Activated T-helper 2 cell treated with anti-CD3 and anti-CD28 coated beads, Interferon-gamma antibody, Interleukin-2, Interleukin-4, amounts not matched to agents 10 μg/mL and 5 μg/mL and 100 μg/mL, durations not matched to agents 14 hours and 24 hours and 36 hours (primary cell): ENCODE data around the gene GBP7. TPM values are rescaled to one million over a fixed set of nuclear protein-coding genes. Genes with fewer than 3 reads are reported as not detected.
"Not testable (repeated sequence)": the region's sequence is repeated elsewhere in the genome, so short reads cannot be mapped to it uniquely, and the experiment has no call there.

Source experiments
- DNase-seq: peaks from one replicate; pipeline ENCODE4 v3.0.0; 2021; ENCODE audit warnings: low spot score
- H3K27ac Mint-ChIP-seq: one replicate; pipeline ENCODE4 v1.8.0; 2021; ENCODE audit warnings: mixed read lengths
- H3K27me3 Mint-ChIP-seq: one replicate; pipeline ENCODE4 v1.8.0; 2021; ENCODE audit warnings: low read depth, mixed read lengths
- H3K36me3 Mint-ChIP-seq: one replicate; pipeline ENCODE4 v1.8.0; 2021; ENCODE audit warnings: low read depth, mixed read lengths
- H3K4me1 Mint-ChIP-seq: one replicate; pipeline ENCODE4 v1.8.0; 2021; ENCODE audit warnings: low read depth, mixed read lengths
- H3K4me3 Mint-ChIP-seq: one replicate; pipeline ENCODE4 v1.8.0; 2021; ENCODE audit warnings: low read depth, mild to moderate bottlenecking, moderate library complexity, mixed read lengths
- H3K9me3 Mint-ChIP-seq: one replicate; pipeline ENCODE4 v1.8.0; 2021; ENCODE audit warnings: mixed read lengths
- intact Hi-C: fragments of 100-400 bp; cut with micrococcal nuclease; formaldehyde crosslinking; loops from one replicate; pipeline ENCODE4 v1.15.1; 2023
- total RNA-seq: library from RNA; stranded (reverse); gene quantifications from 2 replicates; pipeline ENCODE4 v1.2.3, GENCODE V29; 2022

The GBP7 gene
- not detected in 2 replicates for total RNA-seq

DNA sequence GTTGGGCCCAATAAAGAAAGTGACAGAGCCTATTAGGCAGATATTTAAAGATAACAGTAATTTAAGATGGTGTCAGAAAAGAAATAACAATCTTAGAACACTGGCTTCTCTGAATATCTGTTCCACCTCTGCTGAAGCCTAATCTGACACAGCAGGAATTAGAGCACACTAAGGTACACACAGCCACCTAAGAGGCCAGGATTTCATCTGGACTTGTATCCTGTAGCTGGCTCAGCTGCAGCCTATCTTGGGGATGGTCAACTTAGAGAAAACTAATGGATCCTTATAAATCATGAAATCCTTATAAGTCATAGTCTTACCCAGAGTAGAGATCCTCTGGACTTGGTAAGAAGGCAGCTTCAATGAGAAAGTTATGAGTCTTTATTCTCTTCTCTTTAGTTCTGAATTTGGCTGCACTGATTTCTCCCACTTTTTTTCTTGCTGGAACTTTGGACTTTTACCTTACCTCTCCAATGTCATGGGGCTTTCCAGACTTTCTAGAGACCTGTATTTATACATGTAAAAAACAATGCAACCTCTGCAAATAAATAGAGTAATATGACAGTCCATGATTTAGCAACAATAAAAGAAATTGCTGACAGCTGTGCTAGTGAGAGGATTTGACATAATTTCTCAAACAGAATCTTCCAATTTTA, at the start of gene GBP7:
Gene GBP7, minus strand, starts transcription at position 403 of the 656 bp plus-strand sequence. CDS start 4,068 bp downstream, outside the sequence.
- H3K9me3 Mint-ChIP-seq, result peaks cover 16% of the 10 kb centered on the region
- H3K27me3 Mint-ChIP-seq, result no peaks in the 10 kb centered on the region
- no peak within 1 kb of the TSS for H3K27ac Mint-ChIP-seq
- H3K4me1 Mint-ChIP-seq, result peaks cover 13% of the 10 kb centered on the region
- H3K4me3 Mint-ChIP-seq, result no peak within 1 kb of the TSS
- no peak for DNase-seq
- intact Hi-C loops, result no loop called here
- H3K36me3 Mint-ChIP-seq, result peaks cover 10% of the 10 kb centered on the region

GRCh38 chr1:89221341-89221740, 45.5 kb upstream of the GBP7 start:
- Mint-ChIP-seq H3K27ac (no peak overlapping the region), H3K36me3 (peaks cover 14% of the 10 kb centered on the region), H3K27me3 (peaks cover 3% of the 10 kb centered on the region), H3K4me3 (no peak overlapping the region), H3K4me1 (no peaks in the 10 kb centered on the region), H3K9me3 (peaks cover 37% of the 10 kb centered on the region)
- no peak for DNase-seq
- intact Hi-C loops, result no loop called here

DNA sequence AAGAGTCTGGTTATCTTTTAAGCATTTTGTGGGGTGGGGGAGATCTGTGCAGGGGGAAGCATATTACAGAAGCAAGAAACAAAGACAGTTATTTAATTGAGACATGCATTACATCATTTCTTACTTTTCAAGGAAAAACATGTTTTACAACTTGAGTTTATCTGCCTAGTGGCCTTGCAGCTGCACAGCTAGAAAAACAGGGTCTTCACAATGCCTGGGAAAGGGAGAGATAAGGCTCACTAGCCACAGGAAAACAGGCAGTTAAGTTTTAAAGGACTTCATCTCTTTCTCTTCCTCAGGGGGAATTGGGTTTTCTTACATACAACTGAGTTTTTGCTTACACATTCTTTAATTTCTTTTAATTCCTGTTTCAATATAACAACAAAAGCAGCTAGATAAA, 44.0 kb upstream of the GBP7 start:
- H3K27ac Mint-ChIP-seq, H3K4me3 Mint-ChIP-seq, H3K27me3 Mint-ChIP-seq, intact Hi-C loops, H3K4me1 Mint-ChIP-seq, DNase-seq: not testable (repeated sequence)
- H3K9me3 Mint-ChIP-seq, result peaks cover 31% of the 10 kb centered on the region
- H3K36me3 Mint-ChIP-seq, result peaks cover 17% of the 10 kb centered on the region

GRCh38 chr1:89218941-89219340, 43.1 kb upstream of the GBP7 start:
- H3K27ac Mint-ChIP-seq, DNase-seq, H3K4me3 Mint-ChIP-seq, H3K27me3 Mint-ChIP-seq, intact Hi-C loops, H3K4me1 Mint-ChIP-seq: not testable (repeated sequence)
- Mint-ChIP-seq H3K36me3 (peaks cover 17% of the 10 kb centered on the region), H3K9me3 (peaks cover 30% of the 10 kb centered on the region)

DNA sequence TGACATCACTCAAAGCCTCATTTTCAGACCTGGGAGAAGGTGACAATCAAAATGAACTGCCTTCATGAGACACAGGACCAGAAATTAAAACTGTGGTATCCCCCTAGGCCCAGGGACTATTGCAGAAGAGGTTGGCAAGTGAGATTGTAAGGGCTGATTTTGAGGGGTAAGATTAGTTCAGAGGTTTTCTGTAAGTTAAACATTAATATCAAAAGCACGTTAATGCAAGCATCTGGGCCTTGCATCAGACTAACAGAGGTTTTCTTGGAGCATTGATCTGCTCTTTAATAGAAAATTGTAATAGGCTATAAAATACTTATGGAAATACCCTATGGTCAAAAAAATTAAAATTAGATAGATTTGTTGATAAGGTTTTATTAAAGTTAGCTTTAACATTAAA, 37.5 kb upstream of the GBP7 start:
- no peaks in the 10 kb centered on the region for H3K27me3 Mint-ChIP-seq
- peaks cover 22% of the 10 kb centered on the region for H3K36me3 Mint-ChIP-seq
- peaks cover 40% of the 10 kb centered on the region for H3K9me3 Mint-ChIP-seq
- no peak overlapping the region for H3K27ac Mint-ChIP-seq
- intact Hi-C loops, result no loop called here
- no peak overlapping the region for H3K4me3 Mint-ChIP-seq
- H3K4me1 Mint-ChIP-seq, result no peaks in the 10 kb centered on the region
- no peak for DNase-seq

DNA sequence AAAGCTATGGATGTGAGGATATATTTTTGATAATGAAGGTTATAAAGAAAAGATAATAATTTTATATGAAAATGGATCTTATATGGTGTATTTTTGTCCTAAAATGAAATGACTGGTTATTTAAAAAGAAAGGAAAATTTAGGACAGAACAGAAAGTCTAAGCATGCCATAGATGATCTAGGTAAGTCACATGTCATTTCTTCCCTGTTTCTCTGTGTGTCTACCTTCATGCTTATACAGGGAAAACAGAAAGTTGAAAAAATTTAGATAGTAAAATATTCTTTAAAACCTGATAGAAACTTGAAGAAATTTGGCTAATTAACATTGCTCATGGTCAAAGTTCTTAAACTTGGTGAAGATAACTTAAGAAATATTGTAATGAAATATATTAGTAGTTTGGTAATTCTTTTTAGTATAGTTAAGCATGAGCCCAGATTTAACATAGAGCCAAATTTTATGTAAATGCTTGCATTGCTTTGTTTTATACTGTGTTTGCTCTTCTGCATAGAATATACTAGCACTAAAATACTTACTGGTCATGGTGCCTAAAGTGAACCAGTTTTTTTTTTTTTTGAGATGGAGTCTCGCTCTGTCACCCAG, 35.3 kb upstream of the GBP7 start:
- peaks cover 33% of the 10 kb centered on the region for H3K9me3 Mint-ChIP-seq
- peaks cover 2% of the 10 kb centered on the region for H3K4me1 Mint-ChIP-seq
- no peaks in the 10 kb centered on the region for H3K27me3 Mint-ChIP-seq
- no peak for DNase-seq
- intact Hi-C loops, result no loop called here
- no peak overlapping the region for H3K27ac Mint-ChIP-seq
- H3K4me3 Mint-ChIP-seq, result no peak overlapping the region
- H3K36me3 Mint-ChIP-seq, result peaks cover 18% of the 10 kb centered on the region

GRCh38 chr1:89206373-89206772, 30.6 kb upstream of the GBP7 start:
- peaks cover 19% of the 10 kb centered on the region for H3K4me1 Mint-ChIP-seq
- peaks cover 32% of the 10 kb centered on the region for H3K36me3 Mint-ChIP-seq
- DNase-seq, result no peak
- H3K9me3 Mint-ChIP-seq, result peaks cover 46% of the 10 kb centered on the region
- H3K27ac Mint-ChIP-seq, result no peak overlapping the region
- H3K27me3 Mint-ChIP-seq, result no peaks in the 10 kb centered on the region
- H3K4me3 Mint-ChIP-seq, result no peak overlapping the region
- intact Hi-C loops, result no loop called here

GRCh38 chr1:89203166-89203565, 27.4 kb upstream of the GBP7 start:
- no peak overlapping the region for H3K4me3 Mint-ChIP-seq
- intact Hi-C loops, result loop anchor here (5.0 kb wide), 2 partner anchors 54 to 109 kb away; no protein-coding TSS in a partner anchor
- no peaks in the 10 kb centered on the region for H3K27me3 Mint-ChIP-seq
- H3K27ac Mint-ChIP-seq, result no peak overlapping the region
- H3K9me3 Mint-ChIP-seq, result peaks cover 33% of the 10 kb centered on the region
- H3K4me1 Mint-ChIP-seq, result peaks cover 46% of the 10 kb centered on the region
- no peak for DNase-seq
- peaks cover 29% of the 10 kb centered on the region for H3K36me3 Mint-ChIP-seq

- Mint-ChIP-seq H3K4me3 (peak overlapping the region; percentile 13), H3K36me3 (peaks cover 31% of the 10 kb centered on the region), H3K9me3 (peaks cover 23% of the 10 kb centered on the region), H3K27ac (peak overlapping the region; percentile 64), H3K4me1 (peaks cover 61% of the 10 kb centered on the region), H3K27me3 (no peaks in the 10 kb centered on the region)
- no peak for DNase-seq
- intact Hi-C loops, result loop anchor here (1.0 to 5.0 kb wide), 3 partner anchors 56 to 111 kb away; partner anchors contain the start of gene GBP2
Observed at GRCh38 chr1:89201106-89201794, 25.4 kb upstream of the GBP7 start.

DNA sequence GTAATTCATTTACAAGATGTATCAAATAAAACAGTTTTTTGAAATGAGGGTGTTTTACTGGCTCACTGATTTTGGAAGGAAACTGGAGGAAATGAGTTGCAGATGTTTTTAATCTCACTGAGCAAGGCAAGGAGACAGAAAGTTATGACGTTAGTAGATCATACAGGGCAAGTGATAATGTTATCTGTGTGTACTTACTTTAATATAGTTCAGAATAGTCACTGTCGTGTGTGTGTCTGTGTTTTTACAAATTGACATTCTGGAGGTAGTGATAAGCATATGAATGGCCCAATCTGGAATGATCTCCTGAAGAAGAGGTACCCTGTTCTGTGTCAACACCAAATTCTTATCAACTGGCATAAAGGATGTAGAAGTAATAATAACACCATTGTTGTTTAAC, 24.9 kb upstream of the GBP7 start:
- no peak for DNase-seq
- Mint-ChIP-seq H3K4me3 (peak overlapping the region; percentile 13), H3K27ac (peak overlapping the region; percentile 64), H3K9me3 (peaks cover 23% of the 10 kb centered on the region), H3K36me3 (peaks cover 33% of the 10 kb centered on the region), H3K27me3 (no peaks in the 10 kb centered on the region), H3K4me1 (peaks cover 67% of the 10 kb centered on the region)
- intact Hi-C loops, result loop anchor here (1.0 to 5.0 kb wide), 4 partner anchors 57 to 112 kb away; partner anchors contain the start of gene GBP2

DNA sequence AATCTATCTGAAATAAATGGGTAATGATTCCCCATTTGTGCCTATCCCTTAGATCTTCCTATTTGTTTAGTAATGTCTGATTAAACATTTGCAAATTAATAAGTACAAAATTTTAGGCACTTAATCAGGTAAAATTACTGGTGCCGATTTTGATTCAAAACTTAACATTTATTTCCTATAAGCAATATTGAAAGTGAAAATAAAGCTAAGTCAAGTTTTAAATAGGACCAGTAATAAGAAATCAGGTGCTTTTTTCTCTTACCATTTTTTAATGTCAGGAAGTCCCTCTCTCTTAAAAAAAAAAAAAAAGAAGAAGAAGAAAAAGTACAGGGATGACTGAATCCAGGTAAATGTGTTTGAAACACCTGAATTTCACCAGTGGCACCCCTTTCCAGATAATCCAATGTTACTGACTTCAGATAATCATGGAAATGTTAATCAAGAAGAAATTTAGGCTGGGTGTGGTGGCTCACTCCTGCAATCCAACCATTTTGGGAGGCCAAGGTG, 23.8 kb upstream of the GBP7 start:
- DNase-seq, result no peak

GRCh38 chr1:89198491-89199072, 22.8 kb upstream of the GBP7 start, which contains the start of gene GBP4:
GBP4 (minus strand) TSS chr1:89198942; CDS start chr1:89198834, 108 bp downstream.
- Mint-ChIP-seq H3K27me3 (no peaks in the 10 kb centered on the region), H3K27ac (peak within 1 kb of the TSS; percentile 93), H3K9me3 (peaks cover 3% of the 10 kb centered on the region), H3K4me1 (peaks cover 79% of the 10 kb centered on the region), H3K4me3 (peak within 1 kb of the TSS; percentile 86), H3K36me3 (peaks cover 41% of the 10 kb centered on the region)
- intact Hi-C loops, result loop anchor here (2.0 to 5.0 kb wide), 5 partner anchors 72 to 324 kb away; partner anchors contain the start of gene LRRC8B
- peak; percentile 30 for DNase-seq

More for the DNA sequence above, 23.8 kb upstream of the GBP7 start:
- H3K27ac Mint-ChIP-seq, result peak overlapping the region; percentile 93
- H3K4me1 Mint-ChIP-seq, result peaks cover 77% of the 10 kb centered on the region
- no peaks in the 10 kb centered on the region for H3K27me3 Mint-ChIP-seq
- H3K36me3 Mint-ChIP-seq, result peaks cover 37% of the 10 kb centered on the region
- peak overlapping the region; percentile 86 for H3K4me3 Mint-ChIP-seq
- peaks cover 13% of the 10 kb centered on the region for H3K9me3 Mint-ChIP-seq
- intact Hi-C loops, result loop anchor here (1.0 to 5.0 kb wide), 8 partner anchors 58 to 323 kb away; partner anchors contain the start of gene LRRC8B
